Lower lobe of right lung (tissue), 2 donors: ENCODE measurements around the gene NTSR2. TPM values are rescaled to one million over a fixed set of nuclear protein-coding genes. Genes with fewer than 3 reads are reported as not detected.

Experiments
- ATAC-seq, 2 donors: fragments of 200-7000 bp; cut with Tn5 transposase; one replicate each; pipeline ENCODE4 v1.9.1; 2020 to 2022; ENCODE audit warnings: mild to moderate bottlenecking in 2 of 2, moderate library complexity in 2 of 2
- DNase-seq: peaks from one replicate; pipeline ENCODE4 v3.0.0-alpha.2; 2020
- H3K27ac ChIP-seq: fragments of 200-600 bp; one replicate; pipeline ENCODE4 v1.8.0; 2022
- H3K27me3 ChIP-seq: fragments of 200-600 bp; one replicate; pipeline ENCODE4 v1.8.0; 2022; ENCODE audit warnings: low read depth
- H3K36me3 ChIP-seq: fragments of 200-600 bp; one replicate; pipeline ENCODE4 v1.8.0; 2022; ENCODE audit warnings: mild to moderate bottlenecking
- H3K4me1 ChIP-seq: fragments of 200-600 bp; one replicate; pipeline ENCODE4 v1.8.0; 2022
- H3K4me3 ChIP-seq: fragments of 200-600 bp; one replicate; pipeline ENCODE4 v1.8.0; 2022; ENCODE audit warnings: mild to moderate bottlenecking
- H3K9me3 ChIP-seq: fragments of 200-600 bp; one replicate; pipeline ENCODE4 v1.8.0; 2022
- intact Hi-C: fragments of 100-400 bp; cut with DNase I; formaldehyde crosslinking; loops from one replicate; pipeline ENCODE4 v1.11.0; 2022
- total RNA-seq: library from RNA; stranded (reverse); fragmentation: NEBNext Ultra II Directional; extraction: Animal tissue kit (Norgen Biotek cat#: 25700); gene quantifications from one replicate; pipeline ENCODE4 v1.2.1, GENCODE V29; 2021
- TF ChIP-seq, protein P1 (sequence below): fragments of 200-600 bp; IDR thresholded peaks from one replicate; pipeline ENCODE4 v1.8.0; 2022; ENCODE audit warnings: antibody characterized with exemption, mild to moderate bottlenecking
- donor health status: DM: no; HTN: yes; CAD: no; lungs with severe emphysema.

NTSR2 gene
- total RNA-seq, 1 donor from 2014 or later = not detected

DNA sequence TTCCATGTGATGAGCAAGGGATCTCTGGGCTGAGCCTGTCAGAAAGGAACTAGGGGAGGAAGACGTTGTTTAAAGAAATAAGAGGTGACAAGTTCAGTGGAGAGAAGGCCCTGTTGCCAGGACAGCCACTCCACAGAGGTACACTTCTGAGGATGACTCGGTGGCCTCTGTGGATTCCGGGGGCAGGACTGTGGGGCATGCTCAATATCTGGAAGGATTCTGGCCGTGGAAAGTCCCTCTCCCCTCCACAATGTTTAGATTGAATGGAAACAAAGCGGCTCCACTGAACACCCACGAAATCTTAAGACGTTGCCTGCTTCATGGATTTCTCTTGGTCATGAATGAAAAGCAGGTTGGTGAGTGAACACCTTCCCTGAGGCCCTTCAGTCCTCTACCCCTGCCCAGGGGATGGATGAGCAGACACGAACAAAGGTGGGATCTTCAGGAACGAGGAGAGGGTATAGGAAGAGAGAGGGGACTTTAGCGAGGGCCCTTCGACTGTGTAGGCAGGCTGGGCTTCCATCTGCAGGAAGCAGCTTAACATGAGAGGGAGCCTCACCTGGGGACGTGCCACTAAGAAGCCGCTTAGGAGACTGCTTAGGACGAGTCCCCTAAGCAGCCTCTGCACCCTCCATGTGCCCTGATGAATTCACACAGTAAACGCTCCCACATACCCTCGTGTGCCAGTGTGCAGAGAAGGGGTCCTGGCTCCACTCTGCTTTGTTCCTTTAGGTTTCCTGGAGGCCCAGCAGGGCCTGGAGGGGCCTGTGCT lies 1.9 kb downstream of the NTSR2 start:
- ATAC-seq (no peak), DNase-seq (no peak)
- no peaks in the 10 kb centered on the region for H3K36me3 ChIP-seq
- intact Hi-C loops = no loop called here
- peaks cover 41% of the 10 kb centered on the region for H3K27me3 ChIP-seq
- H3K27ac ChIP-seq = no peak overlapping the region
- no peak overlapping the region for H3K4me3 ChIP-seq
- TF ChIP-seq, protein P1, sequence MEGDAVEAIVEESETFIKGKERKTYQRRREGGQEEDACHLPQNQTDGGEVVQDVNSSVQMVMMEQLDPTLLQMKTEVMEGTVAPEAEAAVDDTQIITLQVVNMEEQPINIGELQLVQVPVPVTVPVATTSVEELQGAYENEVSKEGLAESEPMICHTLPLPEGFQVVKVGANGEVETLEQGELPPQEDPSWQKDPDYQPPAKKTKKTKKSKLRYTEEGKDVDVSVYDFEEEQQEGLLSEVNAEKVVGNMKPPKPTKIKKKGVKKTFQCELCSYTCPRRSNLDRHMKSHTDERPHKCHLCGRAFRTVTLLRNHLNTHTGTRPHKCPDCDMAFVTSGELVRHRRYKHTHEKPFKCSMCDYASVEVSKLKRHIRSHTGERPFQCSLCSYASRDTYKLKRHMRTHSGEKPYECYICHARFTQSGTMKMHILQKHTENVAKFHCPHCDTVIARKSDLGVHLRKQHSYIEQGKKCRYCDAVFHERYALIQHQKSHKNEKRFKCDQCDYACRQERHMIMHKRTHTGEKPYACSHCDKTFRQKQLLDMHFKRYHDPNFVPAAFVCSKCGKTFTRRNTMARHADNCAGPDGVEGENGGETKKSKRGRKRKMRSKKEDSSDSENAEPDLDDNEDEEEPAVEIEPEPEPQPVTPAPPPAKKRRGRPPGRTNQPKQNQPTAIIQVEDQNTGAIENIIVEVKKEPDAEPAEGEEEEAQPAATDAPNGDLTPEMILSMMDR = no peak
- H3K4me1 ChIP-seq = no peaks in the 10 kb centered on the region
- H3K9me3 ChIP-seq = no peaks in the 10 kb centered on the region

DNA sequence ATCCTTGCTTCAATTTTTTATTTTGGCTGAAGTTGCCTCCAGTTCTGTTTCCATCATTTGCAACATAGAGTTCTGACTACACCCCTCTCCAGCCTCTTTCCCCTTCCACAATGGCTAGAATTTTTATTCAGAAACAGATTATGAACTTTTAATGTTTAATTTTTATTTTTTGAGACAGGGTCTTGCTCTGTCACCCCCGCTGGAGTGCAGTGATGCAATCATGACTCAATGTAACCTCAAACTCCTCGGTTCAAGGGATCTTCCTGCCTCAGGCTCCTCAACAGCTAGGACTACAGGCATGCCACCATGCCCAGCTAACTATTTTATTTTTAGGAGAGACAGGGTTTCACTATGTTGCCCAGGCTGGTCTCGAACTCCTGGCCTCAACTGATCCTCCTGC lies 2.8 kb downstream of the NTSR2 start:
- TF ChIP-seq, protein P1 = no peak
- no peaks in the 10 kb centered on the region for H3K9me3 ChIP-seq
- H3K27me3 ChIP-seq = peaks cover 36% of the 10 kb centered on the region
- no peak for DNase-seq
- no peak overlapping the region for H3K27ac ChIP-seq
- no peaks in the 10 kb centered on the region for H3K4me1 ChIP-seq
- H3K36me3 ChIP-seq = no peaks in the 10 kb centered on the region
- ATAC-seq = no peak
- intact Hi-C loops = no loop called here
- no peak overlapping the region for H3K4me3 ChIP-seq

DNA sequence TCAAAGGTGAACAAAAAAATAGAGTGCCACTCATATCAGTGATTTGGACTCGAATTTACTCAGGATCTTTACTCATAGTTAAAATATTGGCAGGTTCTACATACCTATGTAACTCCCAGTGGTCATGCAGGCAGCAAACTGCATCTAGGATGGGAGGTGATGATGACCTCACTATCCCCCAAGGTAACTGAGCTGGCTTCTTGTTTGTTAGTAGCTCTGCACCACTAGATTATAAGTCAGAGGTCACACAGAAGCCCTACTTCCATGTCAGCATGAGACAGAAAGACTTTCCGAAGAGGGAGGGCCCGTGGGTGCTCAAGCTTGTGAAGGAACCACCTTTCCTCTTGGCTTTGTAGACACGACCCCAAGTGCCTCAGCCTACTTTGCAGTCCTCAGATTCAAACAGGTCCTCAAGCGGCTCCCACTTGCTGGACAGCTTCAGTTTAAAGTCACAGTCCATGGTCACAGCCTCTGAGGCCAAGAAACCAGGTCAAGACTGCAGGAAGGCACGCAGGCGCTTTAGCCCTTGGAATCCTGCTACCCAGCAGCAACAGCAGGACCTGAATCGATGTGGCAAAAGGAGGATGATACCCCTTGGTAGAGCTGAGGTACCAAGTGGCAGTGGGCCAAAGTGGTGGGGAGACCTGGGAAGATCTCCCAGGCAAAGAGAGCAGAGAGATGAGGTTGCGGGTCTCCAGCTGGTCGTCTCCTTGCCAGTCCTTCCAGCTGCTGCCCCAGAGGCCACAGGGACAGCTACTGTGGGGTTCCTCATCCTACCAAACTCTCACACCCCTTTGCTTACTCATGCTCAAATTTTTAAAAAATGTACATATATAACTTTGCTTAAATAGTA lies 4.3 kb downstream of the NTSR2 start:
- no peak overlapping the region for H3K27ac ChIP-seq
- peaks cover 36% of the 10 kb centered on the region for H3K27me3 ChIP-seq
- TF ChIP-seq, protein P1 = no peak
- H3K4me3 ChIP-seq = no peak overlapping the region
- intact Hi-C loops = no loop called here
- ATAC-seq (no peak), DNase-seq (no peak)
- no peaks in the 10 kb centered on the region for H3K9me3 ChIP-seq
- no peaks in the 10 kb centered on the region for H3K4me1 ChIP-seq
- no peaks in the 10 kb centered on the region for H3K36me3 ChIP-seq

DNA sequence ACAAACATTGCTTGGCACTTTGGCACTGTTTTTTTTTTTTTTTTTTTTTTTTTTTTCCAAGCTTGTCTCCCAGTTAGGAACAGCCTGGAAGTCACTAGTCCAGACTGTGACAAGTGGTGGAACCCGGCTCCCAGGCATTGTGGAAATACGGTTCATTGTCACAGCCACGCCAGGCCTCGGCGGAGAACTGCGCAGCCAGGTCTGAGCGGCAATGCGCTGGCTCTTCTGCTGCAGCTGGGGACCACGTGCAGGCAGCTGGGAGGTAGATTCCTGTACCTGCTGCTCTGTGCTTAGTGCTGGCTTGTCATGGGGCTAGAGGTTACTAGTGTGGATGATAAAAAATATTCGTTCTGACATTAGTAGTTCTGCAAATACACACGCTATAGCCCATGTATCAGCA lies 5.0 kb downstream of the NTSR2 start:
- no peak overlapping the region for H3K27ac ChIP-seq
- no peaks in the 10 kb centered on the region for H3K36me3 ChIP-seq
- intact Hi-C loops = no loop called here
- ATAC-seq (no peak), DNase-seq (no peak)
- TF ChIP-seq, protein P1 = no peak
- no peaks in the 10 kb centered on the region for H3K9me3 ChIP-seq
- peaks cover 33% of the 10 kb centered on the region for H3K27me3 ChIP-seq
- no peak overlapping the region for H3K4me3 ChIP-seq
- no peaks in the 10 kb centered on the region for H3K4me1 ChIP-seq

DNA sequence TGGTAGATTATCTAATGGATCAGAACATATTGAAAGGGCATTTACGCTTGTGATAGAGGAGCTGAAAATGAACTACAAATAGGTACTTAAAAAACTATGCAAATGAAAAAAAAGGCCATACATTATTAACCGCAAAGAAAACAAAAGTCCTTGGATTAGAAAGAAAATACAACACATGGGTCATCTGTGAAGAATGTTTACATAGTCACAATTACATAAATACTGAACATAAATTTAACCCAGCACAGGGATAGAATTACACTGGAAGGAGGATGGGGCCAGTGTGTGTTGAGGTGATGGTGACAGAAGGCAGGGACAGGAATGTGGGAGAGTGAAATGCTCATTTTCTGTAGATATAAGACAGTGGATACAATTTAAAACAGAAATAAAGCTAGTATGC lies 6.6 kb downstream of the NTSR2 start:
- H3K27me3 ChIP-seq = peaks cover 31% of the 10 kb centered on the region
- no peak overlapping the region for H3K4me3 ChIP-seq
- no peak overlapping the region for H3K27ac ChIP-seq
- H3K36me3 ChIP-seq = no peaks in the 10 kb centered on the region
- TF ChIP-seq, protein P1 = no peak
- ATAC-seq = no peak
- DNase-seq = no peak
- no peaks in the 10 kb centered on the region for H3K9me3 ChIP-seq
- no peaks in the 10 kb centered on the region for H3K4me1 ChIP-seq
- intact Hi-C loops = no loop called here
